CD14-positive monocyte (primary cell): ENCODE data around the gene SIM2. TPM values are rescaled to one million over a fixed set of nuclear protein-coding genes. Genes with fewer than 3 reads are reported as not detected.

Source experiments
- DNase-seq, 3 donors: peaks; one replicate each; pipeline ENCODE4 v3.0.0-alpha.2; 2011 to 2022
- H2AFZ ChIP-seq: 2 replicates; pipeline ENCODE4 v1.6.0; 2012; ENCODE audit warnings: mild to moderate bottlenecking, low read depth, low read length, inconsistent platforms; ENCODE audit not compliant: insufficient read depth, poor library complexity, severe bottlenecking
- H3K27ac ChIP-seq, 2 donors: 1 replicate in 1 of 2; 2 replicates in 1 of 2; pipeline ENCODE4 v1.5.1; 2012 to 2013; ENCODE audit warnings: low read length in 2 of 2, control low read depth in 1 of 2, inconsistent platforms in 1 of 2, low read depth in 1 of 2, mild to moderate bottlenecking in 1 of 2
- H3K27me3 ChIP-seq, 2 donors: one replicate each; pipeline versions ENCODE4 v1.6.0 to v1.6.1; 2011 to 2013; ENCODE audit warnings: low read length in 2 of 2; ENCODE audit not compliant: control insufficient read depth in 2 of 2, insufficient read depth in 2 of 2
- H3K36me3 ChIP-seq, 2 donors: replicated peaks in 1 of 2; 1 replicate in 1 of 2; 2 replicates in 1 of 2; pipeline versions ENCODE4 v1.5.1 to v1.6.1; 2012 to 2013; ENCODE audit warnings: low read length in 2 of 2, control low read depth in 1 of 2, inconsistent platforms in 1 of 2, mild to moderate bottlenecking in 1 of 2; ENCODE audit not compliant: insufficient read depth in 2 of 2, control insufficient read depth in 1 of 2
- H3K4me1 ChIP-seq, 2 donors: 1 replicate in 1 of 2; 2 replicates in 1 of 2; pipeline versions ENCODE4 v1.5.1 to v1.6.1; 2012 to 2013; ENCODE audit warnings: low read length in 2 of 2, control low read depth in 1 of 2, inconsistent platforms in 1 of 2, mild to moderate bottlenecking in 1 of 2, moderate library complexity in 1 of 2; ENCODE audit not compliant: insufficient read depth in 2 of 2, control insufficient read depth in 1 of 2
- H3K4me2 ChIP-seq: replicated peaks from 2 replicates; pipeline ENCODE3; 2012; ENCODE audit warnings: low read length, moderate library complexity, mild to moderate bottlenecking; ENCODE audit not compliant: poor library complexity, severe bottlenecking; ENCODE audit errors: extremely low read depth
- H3K4me3 ChIP-seq, 3 experiments: fragments of 200-600 bp in 1 of 3; sonication (generic) in 1 of 3; replicated peaks in 1 of 3; 1 replicate in 2 of 3; 2 replicates in 1 of 3; pipeline ENCODE4 v1.5.1; 2011 to 2013; ENCODE audit warnings: low read length in 3 of 3, mild to moderate bottlenecking in 3 of 3, control low read depth in 2 of 3, low read depth in 2 of 3, inconsistent platforms in 1 of 3, moderate library complexity in 1 of 3
- H3K79me2 ChIP-seq: 2 replicates; pipeline ENCODE4 v1.6.0; 2012; ENCODE audit warnings: mild to moderate bottlenecking, control low read depth, inconsistent platforms, low read length, moderate library complexity; ENCODE audit not compliant: insufficient read depth
- H3K9ac ChIP-seq: 2 replicates; pipeline ENCODE4 v1.6.0; 2017; ENCODE audit warnings: low read length, mild to moderate bottlenecking; ENCODE audit not compliant: insufficient read depth, poor library complexity, severe bottlenecking
- H3K9me3 ChIP-seq, 2 donors: replicated peaks in 1 of 2; 1 replicate in 1 of 2; 2 replicates in 1 of 2; pipeline versions ENCODE4 v1.5.1 to v1.6.1; 2012 to 2013; ENCODE audit warnings: low read length in 2 of 2, control low read depth in 1 of 2; ENCODE audit not compliant: control insufficient read depth in 1 of 2, insufficient read depth in 1 of 2
- H4K20me1 ChIP-seq: 2 replicates; pipeline ENCODE4 v1.6.0; 2012; ENCODE audit warnings: mild to moderate bottlenecking, low read length, control low read depth, moderate library complexity; ENCODE audit not compliant: insufficient read depth
- H3K27ac Mint-ChIP-seq, 7 donors: one replicate each; pipeline ENCODE4 v1.8.0; 2020; ENCODE audit warnings: mild to moderate bottlenecking in 7 of 7, mixed read lengths in 7 of 7, moderate library complexity in 6 of 7, inconsistent platforms in 2 of 7
- H3K27me3 Mint-ChIP-seq, 3 donors: one replicate each; pipeline ENCODE4 v1.8.0; 2021 to 2022; ENCODE audit warnings: low read depth in 3 of 3, mild to moderate bottlenecking in 3 of 3, mixed read lengths in 3 of 3, moderate library complexity in 3 of 3, inconsistent platforms in 1 of 3
- H3K36me3 Mint-ChIP-seq, 2 donors: one replicate each; pipeline ENCODE4 v1.8.0; 2020; ENCODE audit warnings: mixed read lengths in 2 of 2, inconsistent platforms in 1 of 2, mild to moderate bottlenecking in 1 of 2
- H3K4me1 Mint-ChIP-seq: one replicate; pipeline ENCODE4 v1.8.0; 2020; ENCODE audit warnings: mild to moderate bottlenecking, mixed read lengths
- H3K4me3 Mint-ChIP-seq, 2 donors: one replicate each; pipeline ENCODE4 v1.8.0; 2020; ENCODE audit warnings: mild to moderate bottlenecking in 2 of 2, mixed read lengths in 2 of 2, moderate library complexity in 1 of 2
- H3K9me3 Mint-ChIP-seq, 7 donors: one replicate each; pipeline ENCODE4 v1.8.0; 2020 to 2022; ENCODE audit warnings: mixed read lengths in 7 of 7, mild to moderate bottlenecking in 6 of 7, moderate library complexity in 6 of 7, inconsistent platforms in 2 of 7
- CTCF ChIP-seq: fragments of 200-600 bp; IDR thresholded peaks from one replicate; pipeline ENCODE4 v1.8.0; 2022; ENCODE audit warnings: antibody characterized with exemption, mild to moderate bottlenecking
- WGBS: methylation state at CpG from one replicate; pipeline ENCODE4 v1.1.5; 2013; ENCODE audit warnings: missing lambda C conversion rate; ENCODE audit not compliant: insufficient coverage; 5-methylcytosine and 5-hydroxymethylcytosine counted together
- intact Hi-C, 2 donors: fragments of 100-400 bp; cut with micrococcal nuclease; formaldehyde crosslinking; loops; one replicate each; pipeline versions ENCODE4 v1.15.0 to v1.15.1; 2023
- polyA plus RNA-seq, 3 donors: library from polyadenylated mRNA; depleted of rRNA in 1 of 3; unstranded in 2 of 3; stranded (reverse) in 1 of 3; fragments of 300-500 nt in 2 of 3; fragments of >200 nt in 1 of 3; fragmentation: Illumina TruSeq in 2 of 3; gene quantifications; 1 replicate in 2 of 3; 2 replicates in 1 of 3; pipeline ENCODE4 v1.2.3, GENCODE V29; 2012 to 2021

SIM2 gene
- polyA plus RNA-seq, 3 donors, result not detected

GRCh38 chr21:36672737-36673136 is 26.2 kb upstream of the SIM2 start:
- Histone ChIP-seq H3K4me2 (no peak overlapping the region), H3K27me3 (peaks cover 6 to 7% of the 10 kb centered on the region in 2 donors)
- H3K36me3 Mint-ChIP-seq, result no peaks in the 10 kb centered on the region

GRCh38 chr21:36676039-36676950 is 22.6 kb upstream of the SIM2 start:
- H3K27ac ChIP-seq, result no peak overlapping the region
- no peaks in the 10 kb centered on the region for H3K4me1 Mint-ChIP-seq
- DNase-seq, result no peak
- H3K4me1 ChIP-seq, result no peaks in the 10 kb centered on the region
- TF ChIP-seq CTCF, result no peak
- peak overlapping the region in 1 of 7 donors; percentile 26 for H3K27ac Mint-ChIP-seq
- H3K27me3 ChIP-seq, result peaks cover 12 to 13% of the 10 kb centered on the region in 2 donors
- H2AFZ ChIP-seq, result no peak overlapping the region
- 60% methylated on average over 1 of the region's 6 CpGs for WGBS
- peaks cover 6 to 23% (median 19%) of the 10 kb centered on the region in 7 donors for H3K9me3 Mint-ChIP-seq
- H3K9ac ChIP-seq, result no peak overlapping the region
- no peaks in the 10 kb centered on the region for H3K36me3 Mint-ChIP-seq
- no peaks in the 10 kb centered on the region for H4K20me1 ChIP-seq
- no peaks in the 10 kb centered on the region for H3K36me3 ChIP-seq
- no peaks in the 10 kb centered on the region for H3K79me2 ChIP-seq
- H3K9me3 ChIP-seq, result peaks cover 9 to 16% of the 10 kb centered on the region in 2 donors
- H3K4me2 ChIP-seq, result no peak overlapping the region
- intact Hi-C loops, result no loop called here
- H3K4me3 Mint-ChIP-seq, result peak overlapping the region in 1 of 2 donors; percentile 13
- no peak overlapping the region for H3K4me3 ChIP-seq
- peaks cover 13 to 45% (median 24%) of the 10 kb centered on the region in 3 donors for H3K27me3 Mint-ChIP-seq

More at GRCh38 chr21:36672737-36673136, 26.2 kb upstream of the SIM2 start:
- Histone ChIP-seq H4K20me1 (no peaks in the 10 kb centered on the region), H3K27ac (no peak overlapping the region), H3K36me3 (no peaks in the 10 kb centered on the region), H3K79me2 (no peaks in the 10 kb centered on the region), H3K4me1 (no peaks in the 10 kb centered on the region), H3K4me3 (no peak overlapping the region), H2AFZ (no peak overlapping the region), H3K9ac (no peak overlapping the region), H3K9me3 (no peaks in the 10 kb centered on the region)
- Mint-ChIP-seq H3K4me1 (no peaks in the 10 kb centered on the region), H3K9me3 (peaks cover 0 to 9% (median 2%) of the 10 kb centered on the region in 7 donors), H3K27ac (no peak overlapping the region), H3K4me3 (no peak overlapping the region), H3K27me3 (peaks cover 6 to 38% (median 25%) of the 10 kb centered on the region in 3 donors)
- DNase-seq, result no peak
- no peak for TF ChIP-seq CTCF
- intact Hi-C loops, result no loop called here
- no CpG with 5 or more reads among the region's 5 CpGs for WGBS
